Naive B cell (primary cell): Measurements from ENCODE around the gene HMGCR. TPM values are rescaled to one million over a fixed set of nuclear protein-coding genes. Genes with fewer than 3 reads are reported as not detected.

Experiments used
- ATAC-seq, 2 donors: fragments of 150-1000 bp; cut with Tn5 transposase; 2 replicates each; pipeline ENCODE4 v1.10.0; 2021; ENCODE audit warnings: low read depth in 2 of 2, mild to moderate bottlenecking in 2 of 2, moderate library complexity in 2 of 2
- DNase-seq: peaks from one replicate; pipeline ENCODE4 v3.0.0; 2022
- H3K27ac Mint-ChIP-seq, 6 donors: one replicate each; pipeline ENCODE4 v1.8.0; 2020 to 2022; ENCODE audit warnings: mild to moderate bottlenecking in 6 of 6, mixed read lengths in 6 of 6, moderate library complexity in 5 of 6, inconsistent platforms in 2 of 6
- H3K27me3 Mint-ChIP-seq, 3 donors: one replicate each; pipeline ENCODE4 v1.8.0; 2021 to 2022; ENCODE audit warnings: mixed read lengths in 3 of 3, mild to moderate bottlenecking in 1 of 3
- H3K36me3 Mint-ChIP-seq, 2 donors: one replicate each; pipeline ENCODE4 v1.8.0; 2020 to 2022; ENCODE audit warnings: mixed read lengths in 2 of 2, inconsistent platforms in 1 of 2, mild to moderate bottlenecking in 1 of 2
- H3K4me1 Mint-ChIP-seq, 3 donors: one replicate each; pipeline ENCODE4 v1.8.0; 2020 to 2022; ENCODE audit warnings: mixed read lengths in 3 of 3, inconsistent platforms in 1 of 3, mild to moderate bottlenecking in 1 of 3, moderate library complexity in 1 of 3
- H3K4me3 Mint-ChIP-seq, 8 donors: one replicate each; pipeline ENCODE4 v1.8.0; 2020 to 2022; ENCODE audit warnings: mild to moderate bottlenecking in 8 of 8, mixed read lengths in 8 of 8, moderate library complexity in 8 of 8, inconsistent platforms in 2 of 8
- H3K9me3 Mint-ChIP-seq, 7 donors: one replicate each; pipeline ENCODE4 v1.8.0; 2020 to 2022; ENCODE audit warnings: mixed read lengths in 7 of 7, mild to moderate bottlenecking in 5 of 7, inconsistent platforms in 2 of 7, moderate library complexity in 1 of 7
- polyA plus RNA-seq, 6 donors: library from polyadenylated mRNA; unstranded; fragments of 300-500 nt; fragmentation: Illumina TruSeq; gene quantifications; one replicate each; pipeline ENCODE4 v1.2.3, GENCODE V29; 2021; ENCODE audit warnings: low read depth in 6 of 6

HMGCR gene
- polyA plus RNA-seq, 6 donors from 2014 or later, result 9.9 to 22.4 (median 14.1) TPM

DNA sequence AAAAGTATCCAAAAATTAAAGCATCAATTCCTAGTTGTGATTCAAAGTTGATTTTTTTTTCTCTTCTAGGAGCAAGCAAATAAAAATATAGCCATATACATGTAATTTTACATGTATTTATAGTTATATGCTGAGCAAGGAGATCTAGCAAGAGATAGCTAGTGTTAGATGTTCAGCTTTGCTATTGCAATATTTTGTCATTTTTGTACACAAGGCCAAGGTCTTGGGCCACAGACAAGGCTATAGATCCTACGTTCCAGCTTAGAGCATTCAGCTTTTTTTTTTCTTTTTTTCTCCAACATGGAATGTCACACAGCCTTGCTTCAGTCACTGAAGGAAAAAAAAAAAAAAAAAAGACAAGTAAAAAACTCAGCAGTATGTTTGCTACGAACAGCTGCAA lies 36.8 kb downstream of the HMGCR start:
- no peak overlapping the region for H3K4me3 Mint-ChIP-seq
- H3K4me1 Mint-ChIP-seq, result no peaks in the 10 kb centered on the region
- no peaks in the 10 kb centered on the region for H3K27me3 Mint-ChIP-seq
- H3K9me3 Mint-ChIP-seq, result no peaks in the 10 kb centered on the region
- DNase-seq (no peak), ATAC-seq (no peak)
- peaks cover 6 to 16% of the 10 kb centered on the region in 2 donors for H3K36me3 Mint-ChIP-seq
- H3K27ac Mint-ChIP-seq, result no peak overlapping the region

DNA sequence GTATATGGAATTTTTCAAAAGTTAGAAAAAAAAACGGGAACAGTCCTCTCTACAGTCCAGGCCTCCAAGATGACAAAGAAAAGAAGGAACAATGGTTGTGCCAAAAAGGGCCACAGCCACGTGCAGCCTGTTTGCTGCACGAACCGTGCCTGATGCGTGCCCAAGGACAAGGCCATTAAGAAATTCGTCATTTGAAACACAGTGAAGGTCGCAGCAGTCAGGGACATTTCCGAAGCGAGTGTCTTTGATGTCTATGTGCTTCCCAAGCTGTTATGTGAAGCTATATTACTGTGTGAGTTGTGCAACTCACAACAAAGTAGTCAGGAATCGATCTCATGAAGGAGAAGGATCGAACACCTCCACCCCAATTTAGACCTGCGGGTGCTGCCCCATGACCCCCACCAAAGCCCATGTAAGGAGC lies 37.4 kb downstream of the HMGCR start:
- no peak for DNase-seq
- Mint-ChIP-seq H3K4me1 (no peaks in the 10 kb centered on the region), H3K9me3 (no peaks in the 10 kb centered on the region), H3K36me3 (peaks cover 6 to 16% of the 10 kb centered on the region in 2 donors), H3K4me3 (peak overlapping the region in 1 of 8 donors; percentile 15), H3K27me3 (no peaks in the 10 kb centered on the region), H3K27ac (peak overlapping the region in 2 of 6 donors; percentile 39 to 53)
- no peak for ATAC-seq

DNA sequence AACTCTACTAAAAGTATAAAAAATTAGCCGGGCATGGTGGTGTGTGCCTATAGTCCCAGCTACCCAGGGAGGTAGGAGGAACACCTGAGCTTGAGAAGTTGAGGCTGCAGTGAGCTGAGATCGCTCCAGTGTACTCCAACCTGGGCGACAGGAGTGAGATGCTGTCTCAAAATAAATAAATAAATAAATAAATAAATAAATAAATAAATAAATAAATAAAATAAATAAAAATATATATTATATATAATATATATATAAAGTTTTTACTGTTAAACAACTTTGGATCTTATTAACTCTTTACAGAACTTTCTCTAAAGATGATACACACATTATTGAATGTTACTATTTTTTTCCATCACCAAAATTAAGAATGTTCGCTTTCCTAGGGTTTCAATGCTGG lies 38.4 kb downstream of the HMGCR start:
- no peaks in the 10 kb centered on the region for H3K9me3 Mint-ChIP-seq
- H3K4me3 Mint-ChIP-seq, result no peak overlapping the region
- peak overlapping the region in 1 of 6 donors; percentile 76 for H3K27ac Mint-ChIP-seq
- DNase-seq, result no peak
- H3K27me3 Mint-ChIP-seq, result no peaks in the 10 kb centered on the region
- H3K36me3 Mint-ChIP-seq, result peaks cover 6 to 21% of the 10 kb centered on the region in 2 donors
- no peaks in the 10 kb centered on the region for H3K4me1 Mint-ChIP-seq
- ATAC-seq, result no peak

DNA sequence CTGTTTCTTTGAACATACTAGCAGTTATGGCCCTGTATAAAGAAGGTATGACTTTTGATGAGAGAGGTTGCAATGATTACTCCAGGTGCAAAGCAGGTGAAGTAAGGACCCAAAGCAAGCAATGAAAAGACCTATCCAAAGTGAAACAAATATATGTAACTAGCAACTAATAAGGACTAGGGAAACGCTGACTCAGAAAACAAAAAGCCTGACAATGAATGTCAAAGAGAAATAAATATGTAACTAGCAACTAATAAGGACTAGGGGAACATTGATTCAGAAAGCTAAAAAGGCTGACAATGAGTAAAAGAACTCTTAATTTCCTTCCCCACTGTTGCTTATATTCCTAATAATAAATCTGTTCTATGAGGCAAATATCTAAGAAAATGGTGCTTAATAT lies 43.1 kb downstream of the HMGCR start:
- Mint-ChIP-seq H3K27ac (no peak overlapping the region), H3K9me3 (no peaks in the 10 kb centered on the region), H3K36me3 (peaks cover 0 to 31% of the 10 kb centered on the region in 2 donors), H3K4me1 (no peaks in the 10 kb centered on the region), H3K4me3 (no peak overlapping the region), H3K27me3 (no peaks in the 10 kb centered on the region)
- no peak for DNase-seq
- no peak for ATAC-seq

DNA sequence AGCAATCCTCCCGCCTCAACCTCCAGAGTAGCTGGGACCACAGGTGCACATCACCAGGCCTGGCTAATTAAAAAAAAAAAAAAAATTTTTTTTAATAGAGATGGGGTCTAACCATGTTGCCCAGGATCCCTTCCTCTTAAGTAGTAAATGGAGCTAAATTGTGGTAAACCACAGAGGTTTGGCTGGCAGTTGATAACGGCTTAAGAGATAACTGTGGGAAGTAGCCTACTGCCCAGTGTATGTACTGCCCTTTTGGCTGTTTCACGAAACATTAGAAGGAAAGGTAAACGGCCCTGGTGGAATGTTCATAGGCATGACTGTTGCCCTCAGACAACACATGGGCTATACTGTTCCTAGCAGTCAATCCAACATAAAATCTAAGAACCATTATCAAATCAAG lies 44.4 kb downstream of the HMGCR start:
- no peaks in the 10 kb centered on the region for H3K4me1 Mint-ChIP-seq

DNA sequence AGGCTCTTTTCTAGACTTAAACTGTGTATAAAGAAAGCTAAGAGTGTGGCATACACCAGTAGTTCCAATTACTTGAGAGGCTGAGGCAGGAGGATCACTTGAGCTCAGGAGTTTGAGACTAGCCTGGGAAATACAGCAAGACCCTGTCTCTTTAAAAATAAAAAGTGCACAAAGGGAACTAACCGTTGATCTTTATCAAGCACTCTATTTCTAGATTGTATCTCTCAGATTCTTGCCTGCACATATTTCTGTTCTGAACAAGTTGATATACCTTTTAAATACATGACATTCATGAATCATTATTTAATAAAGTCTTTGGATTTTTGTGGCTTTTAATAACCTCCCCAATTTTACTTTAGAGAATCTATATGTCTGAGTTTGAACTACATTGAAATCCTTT lies 47.2 kb downstream of the HMGCR start:
- Mint-ChIP-seq H3K27me3 (no peaks in the 10 kb centered on the region), H3K36me3 (peaks cover 12 to 24% of the 10 kb centered on the region in 2 donors), H3K9me3 (no peaks in the 10 kb centered on the region), H3K4me1 (no peaks in the 10 kb centered on the region), H3K27ac (no peak overlapping the region), H3K4me3 (no peak overlapping the region)
- no peak for ATAC-seq
- DNase-seq, result no peak

More for the DNA sequence above, 44.4 kb downstream of the HMGCR start:
- no peak overlapping the region for H3K4me3 Mint-ChIP-seq
- H3K27ac Mint-ChIP-seq, result no peak overlapping the region
- ATAC-seq, result no peak
- no peak for DNase-seq
- no peaks in the 10 kb centered on the region for H3K27me3 Mint-ChIP-seq
- H3K36me3 Mint-ChIP-seq, result peaks cover 0 to 24% of the 10 kb centered on the region in 2 donors
- no peaks in the 10 kb centered on the region for H3K9me3 Mint-ChIP-seq

DNA sequence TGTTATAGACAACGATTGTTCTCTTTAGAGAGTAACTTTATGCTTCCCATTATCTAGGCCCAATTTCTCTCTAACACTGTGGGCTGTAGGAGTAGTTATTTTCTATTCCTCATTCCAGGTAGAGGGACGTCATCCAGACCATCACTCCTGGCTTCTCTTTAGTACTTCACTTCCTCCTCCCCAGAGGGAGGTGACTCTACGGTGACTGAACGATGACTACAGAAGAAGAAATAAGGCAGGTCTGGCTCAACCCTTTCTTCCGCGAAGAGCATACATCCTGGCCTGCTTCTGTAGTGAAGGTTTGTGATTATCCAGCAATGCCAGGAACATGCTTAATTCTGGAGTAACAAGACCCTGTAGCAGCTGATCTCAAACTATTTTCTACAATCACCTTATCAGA lies 50.8 kb downstream of the HMGCR start:
- peaks cover 0 to 5% (median 0%) of the 10 kb centered on the region in 3 donors for H3K4me1 Mint-ChIP-seq
- ATAC-seq (no peak), DNase-seq (no peak)
- H3K36me3 Mint-ChIP-seq, result peaks cover 20% of the 10 kb centered on the region in 2 donors
- no peaks in the 10 kb centered on the region for H3K9me3 Mint-ChIP-seq
- H3K27me3 Mint-ChIP-seq, result no peaks in the 10 kb centered on the region
- H3K4me3 Mint-ChIP-seq, result no peak overlapping the region
- peak overlapping the region in 1 of 6 donors; percentile 21 for H3K27ac Mint-ChIP-seq

DNA sequence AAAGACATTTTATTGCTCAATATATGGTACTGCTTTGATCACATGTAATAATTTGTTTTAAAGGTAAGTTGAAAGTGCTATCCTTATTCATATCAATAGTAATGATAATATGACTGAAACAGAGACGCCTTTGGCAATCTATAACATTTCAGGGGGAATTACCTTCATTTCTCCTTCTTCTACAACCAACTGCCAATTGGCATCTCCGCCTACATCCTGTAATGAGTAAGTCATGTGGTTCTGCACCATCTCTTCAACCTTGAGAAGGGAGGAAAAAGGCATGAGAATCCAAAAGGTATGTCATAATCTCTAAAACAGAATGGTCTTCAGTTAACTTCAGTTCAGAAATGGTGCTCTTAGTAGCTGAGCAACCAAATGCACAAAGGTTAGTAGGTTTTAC lies 52.4 kb downstream of the HMGCR start:
- ATAC-seq (no peak), DNase-seq (no peak)
- H3K4me3 Mint-ChIP-seq, result no peak overlapping the region
- H3K4me1 Mint-ChIP-seq, result peaks cover 0 to 5% (median 0%) of the 10 kb centered on the region in 3 donors
- no peaks in the 10 kb centered on the region for H3K27me3 Mint-ChIP-seq
- peak overlapping the region in 1 of 6 donors; percentile 31 for H3K27ac Mint-ChIP-seq
- H3K9me3 Mint-ChIP-seq, result no peaks in the 10 kb centered on the region
- peaks cover 10 to 20% of the 10 kb centered on the region in 2 donors for H3K36me3 Mint-ChIP-seq

DNA sequence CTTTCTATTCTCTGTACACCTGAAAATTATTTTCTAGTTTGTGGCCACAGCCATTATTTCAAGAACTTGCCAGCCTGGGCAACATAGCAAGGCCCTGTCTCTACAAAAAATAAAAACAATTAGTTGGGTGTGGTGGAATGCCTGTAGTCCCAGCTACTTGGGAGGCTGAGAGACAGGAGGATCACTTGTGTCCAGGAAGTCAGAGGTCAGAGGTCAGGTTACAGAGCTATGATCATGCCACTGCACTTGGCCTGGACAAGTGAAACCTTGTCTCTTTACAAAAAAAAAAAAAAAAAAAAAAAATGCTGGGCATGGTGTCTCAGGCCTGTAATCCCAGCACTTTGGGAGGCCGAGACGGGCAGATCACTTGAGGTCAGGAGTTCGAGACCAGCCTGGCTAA lies 58.3 kb downstream of the HMGCR start:
- H3K36me3 Mint-ChIP-seq, result peaks cover 10 to 11% of the 10 kb centered on the region in 2 donors
- H3K27ac Mint-ChIP-seq, result no peak overlapping the region
- no peak overlapping the region for H3K4me3 Mint-ChIP-seq
- DNase-seq, result no peak
- ATAC-seq, result no peak
- H3K27me3 Mint-ChIP-seq, result no peaks in the 10 kb centered on the region
- no peaks in the 10 kb centered on the region for H3K4me1 Mint-ChIP-seq
- H3K9me3 Mint-ChIP-seq, result no peaks in the 10 kb centered on the region

DNA sequence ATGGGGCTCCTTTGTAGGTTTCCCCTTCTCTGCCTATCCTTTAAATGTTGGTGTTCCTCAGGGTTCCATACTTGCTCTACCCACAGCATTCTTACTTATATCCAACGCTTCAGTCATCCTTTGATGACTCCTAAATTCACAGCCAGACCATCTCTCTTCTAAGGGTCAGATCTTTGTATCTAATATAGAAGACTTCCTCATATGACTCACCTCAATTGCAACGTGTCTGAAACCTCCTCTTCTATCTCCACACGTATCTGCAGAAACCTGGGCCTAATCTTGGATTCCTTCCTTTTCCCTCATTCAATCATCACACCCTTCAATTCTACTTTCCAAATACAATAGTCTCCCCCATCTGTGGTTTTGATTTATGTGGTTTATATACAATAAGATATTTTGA lies 68.3 kb downstream of the HMGCR start:
- Mint-ChIP-seq H3K4me1 (no peaks in the 10 kb centered on the region), H3K36me3 (peaks cover 17 to 19% of the 10 kb centered on the region in 2 donors), H3K9me3 (no peaks in the 10 kb centered on the region), H3K27me3 (no peaks in the 10 kb centered on the region), H3K27ac (no peak overlapping the region), H3K4me3 (no peak overlapping the region)
- DNase-seq (no peak), ATAC-seq (no peak)

Other genes starting within 250 kb of the HMGCR start
- under 1 TPM in 5 of 6 donors, not detected in 1; 0.04 to 0.27 (median 0.08) TPM for gene ANKRD31, start 100.3 kb upstream of the HMGCR start, polyA plus RNA-seq
- 10 to 100 TPM; 16.6 to 27.3 (median 22.1) TPM for gene CERT1, start 174.4 kb downstream of the HMGCR start, polyA plus RNA-seq
- 10 to 100 TPM; 19.3 to 34.7 (median 27.1) TPM for gene POLK, start 174.7 kb downstream of the HMGCR start, polyA plus RNA-seq